HepG2 (cell line): ENCODE data around the gene DUSP2. TPM values are rescaled to one million over a fixed set of nuclear protein-coding genes. Genes with fewer than 3 reads are reported as not detected.

Experiments
- RERE ChIP-seq: IDR thresholded peaks from 2 replicates; pipeline ENCODE4 v1.6.1; 2016; ENCODE audit warnings: low read depth, missing genetic modification reagents, missing compliant biosample characterization
- ZBTB4 ChIP-seq: sonication (generic); formaldehyde crosslinking; IDR thresholded peaks from 2 replicates; pipeline ENCODE4 v1.4.0; 2020; ENCODE audit warnings: missing genetic modification reagents, mild to moderate bottlenecking, borderline replicate concordance
- polyA plus RNA-seq, 8 experiments: library from polyadenylated mRNA; depleted of rRNA in 3 of 8; stranded (reverse) in 7 of 8; unstranded in 1 of 8; fragments of >200 nt; fragmentation: Illumina TruSeq in 4 of 8; extraction: Trizol in 4 of 8; gene quantifications; 2 replicates each; pipeline versions ENCODE4 v1.2.1 to v1.2.3, GENCODE V29; 2011 to 2016; ENCODE audit warnings: low read depth in 4 of 8, missing spikeins in 1 of 8, mixed read lengths in 1 of 8; ENCODE audit not compliant: insufficient read depth in 1 of 8
- total RNA-seq, 5 experiments: library from RNA; depleted of rRNA; stranded (reverse); fragments of >200 nt; fragmentation: Illumina TruSeq; extraction: Trizol; gene quantifications; 2 replicates each; pipeline ENCODE4 v1.2.3, GENCODE V29; 2016; ENCODE audit warnings: low read depth in 1 of 5

Gene DUSP2
- total and polyA plus RNA-seq, 2 of the 13 experiments (the other 11 are each of a cell fraction or from before 2014, with no cell fraction given), result not detected

GRCh38 chr2:96146881-96147592 lies 1.8 kb upstream of the DUSP2 start (continued):
- TF ChIP-seq RERE, result no peak
- no peak for TF ChIP-seq ZBTB4 (CRISPR knock-in tag)
- TF ChIP-seq, all 625 proteins: peak for 1
